Gastrocnemius medialis (tissue), 4 donors: ENCODE results near the gene CACNA2D2. TPM values are rescaled to one million over a fixed set of nuclear protein-coding genes. Genes with fewer than 3 reads are reported as not detected.

ENCODE experiments used
- ATAC-seq, 2 donors: fragments of 150-250 bp; one replicate each; pipeline ENCODE4 v1.9.1; 2016
- DNase-seq, 2 donors: peaks; one replicate each; pipeline ENCODE4 v3.0.0-alpha.2; 2019
- H3K27ac ChIP-seq, 4 donors: fragments of 200-600 bp; sonication (generic); 1 replicate in 1 of 4; 2 replicates in 3 of 4; pipeline ENCODE4 v1.5.1; 2016 to 2018; ENCODE audit warnings: mild to moderate bottlenecking in 2 of 4, moderate library complexity in 1 of 4
- H3K27me3 ChIP-seq, 3 donors: fragments of 200-600 bp; sonication (generic) in 2 of 3; 1 replicate in 1 of 3; 2 replicates in 2 of 3; pipeline versions ENCODE4 v1.5.1 to v1.6.0; 2016 to 2019; ENCODE audit warnings: mild to moderate bottlenecking in 1 of 3, moderate library complexity in 1 of 3
- H3K36me3 ChIP-seq, 2 donors: fragments of 200-600 bp; sonication (generic) in 1 of 2; one replicate each; pipeline ENCODE4 v1.5.1; 2017 to 2018
- H3K4me1 ChIP-seq, 2 donors: fragments of 200-600 bp; sonication (generic) in 1 of 2; one replicate each; pipeline ENCODE4 v1.5.1; 2016 to 2017; ENCODE audit warnings: mild to moderate bottlenecking in 2 of 2
- H3K4me3 ChIP-seq, 4 donors: fragments of 200-600 bp; sonication (generic) in 3 of 4; 1 replicate in 1 of 4; 2 replicates in 3 of 4; pipeline ENCODE4 v1.5.1; 2016 to 2019; ENCODE audit warnings: mild to moderate bottlenecking in 2 of 4
- H3K9me3 ChIP-seq, 3 donors: fragments of 200-600 bp; sonication (generic) in 2 of 3; 1 replicate in 1 of 3; 2 replicates in 2 of 3; pipeline ENCODE4 v1.5.1; 2016 to 2019
- POLR2A ChIP-seq, 2 donors: fragments of 450-650 bp; IDR thresholded peaks; one replicate each; pipeline ENCODE4 v1.6.1; 2017; ENCODE audit warnings: antibody characterized with exemption in 2 of 2, mild to moderate bottlenecking in 2 of 2, moderate library complexity in 2 of 2
- in situ Hi-C, 4 donors: fragments of 200-750 bp; cut with MboI; loops; one replicate each; pipeline versions ENCODE4 v1.15.0 to v1.8.0; 2017; ENCODE audit warnings: low sequenced_read_pairs in 4 of 4
- intact Hi-C: fragments of 100-400 bp; cut with DNase I; formaldehyde crosslinking; loops from one replicate; pipeline ENCODE4 v1.15.1; 2023; ENCODE audit warnings: low total_unique reads
- total RNA-seq, 4 donors: library from RNA; depleted of rRNA; stranded (reverse); fragments of >200 nt; gene quantifications; one replicate each; pipeline versions ENCODE4 v1.1.0 to v1.2.3, GENCODE V29; 2016
- TF ChIP-seq, protein P1 (sequence below), 5 experiments: fragments of 450-650 bp in 3 of 5; fragments of 200-600 bp in 2 of 5; sonication (generic) in 2 of 5; IDR thresholded peaks in 4 of 5; conservative IDR thresholded peaks in 1 of 5; 1 replicate in 4 of 5; 2 replicates in 1 of 5; pipeline ENCODE4 v1.5.1; 2016 to 2019; ENCODE audit warnings: antibody characterized with exemption in 5 of 5, mild to moderate bottlenecking in 3 of 5, moderate library complexity in 3 of 5

The CACNA2D2 gene
- total RNA-seq, 4 donors from 2014 or later = 0.27 to 0.68 (median 0.45) TPM

DNA sequence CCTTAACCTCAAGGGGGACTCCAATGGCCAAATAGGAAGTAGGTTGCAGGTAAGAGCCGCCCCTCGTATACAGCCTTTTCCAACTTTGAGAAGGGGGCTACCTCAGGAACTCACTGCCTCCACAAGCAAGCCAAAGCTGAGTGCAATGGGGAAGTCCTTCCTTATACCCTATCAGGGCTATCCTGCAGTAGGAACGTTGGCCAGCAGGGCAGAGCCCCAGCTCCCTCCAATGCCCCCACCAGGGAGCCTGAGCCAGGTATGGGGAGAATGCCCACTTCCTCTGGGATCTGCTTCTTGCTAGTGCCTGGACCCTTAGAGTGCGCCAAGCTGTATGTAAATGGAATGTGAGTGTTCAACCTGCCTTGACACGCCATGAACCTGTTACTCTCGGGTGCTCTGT is 16.3 kb downstream of the CACNA2D2 start:
- DNase-seq = no peak
- Histone ChIP-seq H3K9me3 (no peaks in the 10 kb centered on the region), H3K27ac (no peak overlapping the region), H3K36me3 (no peaks in the 10 kb centered on the region), H3K4me1 (peaks cover 0 to 5% of the 10 kb centered on the region in 2 donors), H3K4me3 (no peak overlapping the region), H3K27me3 (no peaks in the 10 kb centered on the region)
- in situ Hi-C loops (no loop called here), intact Hi-C loops (no loop called here)
- TF ChIP-seq POLR2A (IDR thresholded peaks at IDR 0.05) = no peak
- TF ChIP-seq, protein P1, sequence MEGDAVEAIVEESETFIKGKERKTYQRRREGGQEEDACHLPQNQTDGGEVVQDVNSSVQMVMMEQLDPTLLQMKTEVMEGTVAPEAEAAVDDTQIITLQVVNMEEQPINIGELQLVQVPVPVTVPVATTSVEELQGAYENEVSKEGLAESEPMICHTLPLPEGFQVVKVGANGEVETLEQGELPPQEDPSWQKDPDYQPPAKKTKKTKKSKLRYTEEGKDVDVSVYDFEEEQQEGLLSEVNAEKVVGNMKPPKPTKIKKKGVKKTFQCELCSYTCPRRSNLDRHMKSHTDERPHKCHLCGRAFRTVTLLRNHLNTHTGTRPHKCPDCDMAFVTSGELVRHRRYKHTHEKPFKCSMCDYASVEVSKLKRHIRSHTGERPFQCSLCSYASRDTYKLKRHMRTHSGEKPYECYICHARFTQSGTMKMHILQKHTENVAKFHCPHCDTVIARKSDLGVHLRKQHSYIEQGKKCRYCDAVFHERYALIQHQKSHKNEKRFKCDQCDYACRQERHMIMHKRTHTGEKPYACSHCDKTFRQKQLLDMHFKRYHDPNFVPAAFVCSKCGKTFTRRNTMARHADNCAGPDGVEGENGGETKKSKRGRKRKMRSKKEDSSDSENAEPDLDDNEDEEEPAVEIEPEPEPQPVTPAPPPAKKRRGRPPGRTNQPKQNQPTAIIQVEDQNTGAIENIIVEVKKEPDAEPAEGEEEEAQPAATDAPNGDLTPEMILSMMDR (IDR thresholded peaks at IDR 0.05 in 4 of 5, conservative IDR thresholded peaks at IDR 0.05 in 1 of 5) = no peak
- no peak for ATAC-seq

DNA sequence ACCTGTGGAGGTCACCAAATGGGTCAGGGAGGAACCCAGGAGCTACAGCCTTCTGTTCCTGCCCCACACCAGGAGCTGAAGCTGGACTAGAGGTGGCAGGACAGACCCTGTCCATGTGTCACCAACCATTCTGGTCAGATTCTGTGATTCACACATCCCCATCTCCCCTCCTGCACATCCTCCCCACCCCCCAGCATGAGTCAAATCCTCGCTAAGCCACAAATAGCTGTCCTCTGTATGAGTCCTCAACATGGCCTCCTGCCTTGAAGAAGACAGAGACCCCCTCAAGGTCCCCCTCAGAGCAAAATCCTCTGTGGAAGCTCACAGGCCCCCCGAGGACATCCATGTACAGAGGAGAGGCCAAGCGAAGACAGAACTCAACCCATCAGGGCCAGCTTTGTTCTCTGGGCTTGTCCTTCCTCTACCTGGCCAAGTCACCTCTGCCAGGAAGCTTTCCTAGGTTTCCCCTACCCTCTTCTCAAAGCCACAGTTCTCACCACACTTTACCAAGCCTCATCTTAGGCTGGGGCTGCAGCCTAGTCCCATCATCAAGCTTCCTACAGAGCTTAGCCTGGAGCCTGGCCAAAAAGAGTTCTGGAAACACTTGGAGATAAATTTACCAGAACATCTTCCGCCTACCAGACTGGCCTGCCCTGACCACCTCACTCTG is 17.1 kb downstream of the CACNA2D2 start:
- Histone ChIP-seq H3K27ac (no peak overlapping the region), H3K9me3 (no peaks in the 10 kb centered on the region), H3K36me3 (no peaks in the 10 kb centered on the region), H3K4me1 (peaks cover 0 to 5% of the 10 kb centered on the region in 2 donors), H3K4me3 (no peak overlapping the region), H3K27me3 (no peaks in the 10 kb centered on the region)
- DNase-seq (no peak), ATAC-seq (no peak)
- intact Hi-C loops (no loop called here), in situ Hi-C loops (no loop called here)
- TF ChIP-seq POLR2A (IDR thresholded peaks at IDR 0.05) = no peak
- TF ChIP-seq, protein P1 (IDR thresholded peaks at IDR 0.05 in 4 of 5, conservative IDR thresholded peaks at IDR 0.05 in 1 of 5) = no peak

DNA sequence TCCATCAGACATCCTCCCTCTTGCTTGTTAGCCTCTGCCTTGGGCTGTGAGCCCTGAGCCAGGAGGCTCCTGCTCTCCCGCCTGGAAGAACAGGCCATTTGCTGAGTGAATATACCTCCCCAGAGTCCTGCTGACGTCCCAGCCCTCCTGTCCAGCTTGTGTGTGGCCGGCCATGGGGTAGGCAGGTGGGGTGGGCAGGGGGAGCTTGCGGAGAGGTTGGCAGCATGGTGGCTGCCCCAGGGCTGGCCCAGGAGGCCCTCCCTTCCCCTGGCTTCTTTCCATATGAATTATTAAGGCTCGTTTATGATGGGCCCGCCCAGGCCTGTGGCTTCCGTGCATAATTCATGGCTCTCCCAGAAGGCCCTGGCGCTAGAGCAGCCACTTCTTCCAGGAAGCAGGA is 18.7 kb downstream of the CACNA2D2 start:
- Histone ChIP-seq H3K27ac (no peak overlapping the region), H3K27me3 (no peaks in the 10 kb centered on the region), H3K4me1 (no peaks in the 10 kb centered on the region), H3K4me3 (no peak overlapping the region), H3K9me3 (no peaks in the 10 kb centered on the region), H3K36me3 (no peaks in the 10 kb centered on the region)
- intact Hi-C loops = no loop called here
- ATAC-seq = no peak
- TF ChIP-seq, protein P1 (IDR thresholded peaks at IDR 0.05 in 4 of 5, conservative IDR thresholded peaks at IDR 0.05 in 1 of 5) = no peak
- TF ChIP-seq POLR2A (IDR thresholded peaks at IDR 0.05) = no peak
- in situ Hi-C loops = no loop called here
- DNase-seq = no peak

DNA sequence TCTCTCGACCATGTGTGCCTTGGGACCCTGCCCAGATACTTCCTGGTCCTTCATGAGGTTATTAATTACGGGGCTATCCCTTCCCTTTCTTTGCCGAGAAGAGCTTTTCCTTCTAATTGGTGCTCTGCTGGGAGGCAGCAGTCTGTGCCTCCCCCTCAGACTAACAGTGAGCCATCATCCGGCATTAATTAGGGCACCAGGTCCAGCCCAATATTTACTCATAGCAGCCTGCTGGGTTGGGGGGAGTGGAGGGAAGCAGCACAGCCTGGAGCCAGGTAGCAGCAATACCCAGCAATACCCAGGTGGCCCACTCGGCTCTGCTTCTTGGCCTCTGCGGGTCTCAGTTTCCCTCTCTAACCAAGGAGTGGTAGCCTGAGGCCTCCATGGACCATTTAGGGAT is 20.1 kb downstream of the CACNA2D2 start:
- in situ Hi-C loops = no loop called here
- no peaks in the 10 kb centered on the region for H3K27me3 ChIP-seq
- DNase-seq = no peak
- ATAC-seq = no peak
- H3K4me1 ChIP-seq = no peaks in the 10 kb centered on the region
- no peak for TF ChIP-seq POLR2A (IDR thresholded peaks at IDR 0.05)
- TF ChIP-seq, protein P1 (IDR thresholded peaks at IDR 0.05 in 4 of 5, conservative IDR thresholded peaks at IDR 0.05 in 1 of 5) = no peak
- H3K4me3 ChIP-seq = no peak overlapping the region
- H3K9me3 ChIP-seq = no peaks in the 10 kb centered on the region
- no peaks in the 10 kb centered on the region for H3K36me3 ChIP-seq
- intact Hi-C loops = no loop called here
- no peak overlapping the region for H3K27ac ChIP-seq

DNA sequence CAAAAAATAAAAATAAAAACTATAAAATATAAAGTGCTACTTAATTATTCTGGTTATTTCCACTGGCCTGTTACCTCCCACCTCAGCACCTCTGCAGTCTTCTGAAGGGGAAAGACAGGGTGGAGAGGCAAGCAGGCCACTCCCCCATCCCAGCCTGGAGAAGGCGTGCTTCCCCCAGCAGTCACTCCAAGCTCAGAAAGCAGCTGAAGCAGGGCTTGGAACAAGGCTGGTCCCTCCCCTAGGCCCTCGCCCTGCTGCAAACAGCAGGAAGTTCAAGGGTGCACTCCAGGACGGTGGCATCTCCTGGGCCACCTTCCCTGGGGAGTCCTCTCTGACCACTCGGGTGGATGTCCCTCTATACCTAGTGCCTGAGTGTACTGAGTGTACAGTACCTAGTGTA is 21.4 kb downstream of the CACNA2D2 start:
- intact Hi-C loops = no loop called here
- TF ChIP-seq, protein P1 (IDR thresholded peaks at IDR 0.05 in 4 of 5, conservative IDR thresholded peaks at IDR 0.05 in 1 of 5) = no peak
- TF ChIP-seq POLR2A (IDR thresholded peaks at IDR 0.05) = no peak

More for the DNA sequence above, 21.4 kb downstream of the CACNA2D2 start:
- H3K4me3 ChIP-seq = no peak overlapping the region
- H3K9me3 ChIP-seq = no peaks in the 10 kb centered on the region
- no peak for DNase-seq
- no peaks in the 10 kb centered on the region for H3K27me3 ChIP-seq
- no peaks in the 10 kb centered on the region for H3K36me3 ChIP-seq
- in situ Hi-C loops = no loop called here
- H3K4me1 ChIP-seq = no peaks in the 10 kb centered on the region
- no peak for ATAC-seq
- H3K27ac ChIP-seq = no peak overlapping the region
